Middle frontal gyrus (tissue), 1 donor: ENCODE measurements around the gene IGFALS.

Source experiments
- DNase-seq: peaks from one replicate; pipeline ENCODE4 v3.0.0-alpha.2; 2015; ENCODE audit warnings: low spot score; ENCODE audit errors: extremely low spot score

The IGFALS gene

GRCh38 chr16:1766231-1766630 lies 27.3 kb downstream of the IGFALS start:
- DNase-seq: no peak

- DNase-seq: no peak
Measured at GRCh38 chr16:1765826-1766225, 27.7 kb downstream of the IGFALS start.

- no peak for DNase-seq
Measured at GRCh38 chr16:1764971-1765370, 28.5 kb downstream of the IGFALS start.

GRCh38 chr16:1763521-1764511 lies 29.7 kb downstream of the IGFALS start:
- no peak for DNase-seq

- no peak for DNase-seq
Measured at GRCh38 chr16:1762879-1763520, 30.5 kb downstream of the IGFALS start.

GRCh38 chr16:1762196-1762878 lies 31.2 kb downstream of the IGFALS start:
- no peak for DNase-seq

GRCh38 chr16:1761751-1762150 lies 31.8 kb downstream of the IGFALS start:
- no peak for DNase-seq

GRCh38 chr16:1760911-1761310 lies 32.6 kb downstream of the IGFALS start:
- no peak for DNase-seq

GRCh38 chr16:1759511-1759910 lies 34.0 kb downstream of the IGFALS start:
- DNase-seq: no peak

GRCh38 chr16:1758923-1759322 lies 34.6 kb downstream of the IGFALS start:
- no peak for DNase-seq

GRCh38 chr16:1757714-1758461 lies 35.6 kb downstream of the IGFALS start:
- DNase-seq: no peak

- no peak for DNase-seq
Measured at GRCh38 chr16:1754204-1754603, 39.3 kb downstream of the IGFALS start.

GRCh38 chr16:1752853-1753252 lies 40.7 kb downstream of the IGFALS start:
- DNase-seq: no peak

- no peak for DNase-seq
Measured at GRCh38 chr16:1751946-1752345, 41.6 kb downstream of the IGFALS start.

GRCh38 chr16:1749152-1750117 lies 44.1 kb downstream of the IGFALS start:
- no peak for DNase-seq

- DNase-seq: no peak
Measured at GRCh38 chr16:1747934-1748333, 45.6 kb downstream of the IGFALS start.

GRCh38 chr16:1746693-1747195 lies 46.8 kb downstream of the IGFALS start:
- no peak for DNase-seq

GRCh38 chr16:1745900-1746692 lies 47.4 kb downstream of the IGFALS start:
- no peak for DNase-seq
